DOHH2 (cell line): ENCODE measurements around the gene ADGRL2.

ENCODE experiments used
- H3F3A ChIP-seq: fragments of 200-600 bp; sonication (generic), shearing (Covaris generic); 2 replicates; pipeline ENCODE4 v1.6.0; 2016; ENCODE audit warnings: antibody characterized with exemption, mild to moderate bottlenecking; ENCODE audit not compliant: control insufficient read depth, insufficient read depth
- H3K27ac ChIP-seq: fragments of 200-600 bp; sonication (generic); 2 replicates; pipeline ENCODE4 v1.5.1; 2014; ENCODE audit warnings: low read depth, mild to moderate bottlenecking, low read length, moderate library complexity
- H3K27me3 ChIP-seq: fragments of 200-600 bp; sonication (generic); 2 replicates; pipeline ENCODE4 v1.6.1; 2014; ENCODE audit warnings: mild to moderate bottlenecking, low read length, mixed read lengths; ENCODE audit not compliant: control insufficient read depth
- H3K36me3 ChIP-seq: fragments of 200-600 bp; sonication (generic); 2 replicates; pipeline ENCODE4 v1.6.1; 2014; ENCODE audit warnings: mild to moderate bottlenecking, low read length, moderate library complexity, mixed read lengths; ENCODE audit not compliant: control insufficient read depth
- H3K4me1 ChIP-seq: fragments of 200-600 bp; sonication (generic); 2 replicates; pipeline ENCODE4 v1.6.1; 2014; ENCODE audit warnings: mild to moderate bottlenecking, low read length, mixed read lengths; ENCODE audit not compliant: control insufficient read depth
- H3K4me2 ChIP-seq: fragments of 200-600 bp; sonication (generic); 2 replicates; pipeline ENCODE4 v1.6.0; 2014; ENCODE audit warnings: mild to moderate bottlenecking, low read length, moderate library complexity
- H3K4me3 ChIP-seq: fragments of 200-600 bp; sonication (generic); 2 replicates; pipeline ENCODE4 v1.5.1; 2014; ENCODE audit warnings: mild to moderate bottlenecking, low read length, mixed read lengths
- H3K79me2 ChIP-seq: fragments of 200-600 bp; sonication (generic); 2 replicates; pipeline ENCODE4 v1.6.1; 2014; ENCODE audit warnings: mild to moderate bottlenecking, low read length, mixed read lengths; ENCODE audit not compliant: control insufficient read depth
- H3K9me2 ChIP-seq: fragments of 200-600 bp; sonication (generic); replicated peaks from 2 replicates; pipeline ENCODE4 v1.6.1; 2014; ENCODE audit warnings: mild to moderate bottlenecking, low read length, mixed read lengths; ENCODE audit not compliant: control insufficient read depth
- H3K9me3 ChIP-seq: fragments of 200-600 bp; sonication (generic); 2 replicates; pipeline ENCODE4 v1.6.1; 2014; ENCODE audit warnings: antibody characterized with exemption, low read length, mixed read lengths; ENCODE audit not compliant: control insufficient read depth, insufficient read depth
- H4K20me1 ChIP-seq: fragments of 200-600 bp; sonication (generic); 2 replicates; pipeline ENCODE4 v1.6.0; 2014; ENCODE audit warnings: low read depth, mild to moderate bottlenecking, antibody characterized with exemption, low read length, moderate library complexity; ENCODE audit not compliant: control insufficient read depth, insufficient read depth
- CTCF ChIP-seq: fragments of 200-600 bp; sonication (generic); IDR thresholded peaks from one replicate; pipeline ENCODE4 v1.5.1; 2014; ENCODE audit warnings: antibody characterized with exemption, mild to moderate bottlenecking, low read depth, low read length; ENCODE audit not compliant: poor library complexity, severe bottlenecking
- EZH2phosphoT487 ChIP-seq: fragments of 200-600 bp; sonication (generic); IDR thresholded peaks from 2 replicates; pipeline ENCODE4 v1.6.1; 2017; ENCODE audit warnings: borderline replicate concordance, mild to moderate bottlenecking, antibody characterized with exemption, low read length, moderate library complexity, mixed read lengths

ADGRL2 gene

GRCh38 chr1:82013702-82014101 is 213.0 kb downstream of the ADGRL2 start:
- Histone ChIP-seq H3K4me3 (no peak overlapping the region), H3K4me1 (no peaks in the 10 kb centered on the region), H3K27ac (no peak overlapping the region), H4K20me1 (no peaks in the 10 kb centered on the region), H3K27me3 (no peaks in the 10 kb centered on the region), H3K36me3 (no peaks in the 10 kb centered on the region), H3F3A (no peaks in the 10 kb centered on the region), H3K4me2 (no peak overlapping the region), H3K79me2 (no peaks in the 10 kb centered on the region), H3K9me2 (no peaks in the 10 kb centered on the region), H3K9me3 (no peaks in the 10 kb centered on the region; the same call in 1 of the 2 replicates)
- TF ChIP-seq CTCF (no peak), EZH2phosphoT487 (no peak)

GRCh38 chr1:82015444-82015843 is 214.7 kb downstream of the ADGRL2 start:
- Histone ChIP-seq H3K4me1 (no peaks in the 10 kb centered on the region), H3K27ac (no peak overlapping the region), H3K27me3 (no peaks in the 10 kb centered on the region), H3K79me2 (no peaks in the 10 kb centered on the region), H3K4me3 (no peak overlapping the region), H4K20me1 (no peaks in the 10 kb centered on the region), H3K36me3 (no peaks in the 10 kb centered on the region), H3K9me2 (no peaks in the 10 kb centered on the region), H3K4me2 (no peak overlapping the region), H3F3A (no peaks in the 10 kb centered on the region), H3K9me3 (no peaks in the 10 kb centered on the region)
- TF ChIP-seq CTCF (no peak), EZH2phosphoT487 (no peak)

GRCh38 chr1:82018319-82018718 is 217.6 kb downstream of the ADGRL2 start:
- no peaks in the 10 kb centered on the region for H3K79me2 ChIP-seq
- H4K20me1 ChIP-seq, result no peaks in the 10 kb centered on the region
- no peak for TF ChIP-seq CTCF
- no peak for TF ChIP-seq EZH2phosphoT487
- no peaks in the 10 kb centered on the region for H3K27me3 ChIP-seq
- no peak overlapping the region for H3K4me2 ChIP-seq
- no peak overlapping the region for H3K4me3 ChIP-seq
- no peaks in the 10 kb centered on the region for H3K9me2 ChIP-seq
- H3K9me3 ChIP-seq, result no peaks in the 10 kb centered on the region
- H3K27ac ChIP-seq, result no peak overlapping the region
- no peaks in the 10 kb centered on the region for H3K36me3 ChIP-seq
- no peaks in the 10 kb centered on the region for H3F3A ChIP-seq
- H3K4me1 ChIP-seq, result no peaks in the 10 kb centered on the region

GRCh38 chr1:82019508-82019907 is 218.8 kb downstream of the ADGRL2 start:
- H3K4me2 ChIP-seq, result no peak overlapping the region
- TF ChIP-seq CTCF (no peak), EZH2phosphoT487 (no peak)
- H3K4me3 ChIP-seq, result no peak overlapping the region
- H3K27ac ChIP-seq, result no peak overlapping the region
- no peaks in the 10 kb centered on the region for H3F3A ChIP-seq
- H3K36me3 ChIP-seq, result no peaks in the 10 kb centered on the region
- no peaks in the 10 kb centered on the region for H3K9me3 ChIP-seq
- no peaks in the 10 kb centered on the region for H3K79me2 ChIP-seq
- H3K9me2 ChIP-seq, result no peaks in the 10 kb centered on the region
- H3K4me1 ChIP-seq, result no peaks in the 10 kb centered on the region
- no peaks in the 10 kb centered on the region for H4K20me1 ChIP-seq
- H3K27me3 ChIP-seq, result no peaks in the 10 kb centered on the region
